SIG-M5 (cell line): ENCODE measurements around the gene AMTN.
"Not testable (repeated sequence)": the region's sequence is repeated elsewhere in the genome, so short reads cannot be mapped to it uniquely, and the experiment has no call there.

ENCODE experiments used
- DNase-seq: peaks from one replicate; lab custom pipeline; 2025; lab: John Stamatoyannopoulos, UW

The AMTN gene, protein sequence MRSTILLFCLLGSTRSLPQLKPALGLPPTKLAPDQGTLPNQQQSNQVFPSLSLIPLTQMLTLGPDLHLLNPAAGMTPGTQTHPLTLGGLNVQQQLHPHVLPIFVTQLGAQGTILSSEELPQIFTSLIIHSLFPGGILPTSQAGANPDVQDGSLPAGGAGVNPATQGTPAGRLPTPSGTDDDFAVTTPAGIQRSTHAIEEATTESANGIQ

DNA sequence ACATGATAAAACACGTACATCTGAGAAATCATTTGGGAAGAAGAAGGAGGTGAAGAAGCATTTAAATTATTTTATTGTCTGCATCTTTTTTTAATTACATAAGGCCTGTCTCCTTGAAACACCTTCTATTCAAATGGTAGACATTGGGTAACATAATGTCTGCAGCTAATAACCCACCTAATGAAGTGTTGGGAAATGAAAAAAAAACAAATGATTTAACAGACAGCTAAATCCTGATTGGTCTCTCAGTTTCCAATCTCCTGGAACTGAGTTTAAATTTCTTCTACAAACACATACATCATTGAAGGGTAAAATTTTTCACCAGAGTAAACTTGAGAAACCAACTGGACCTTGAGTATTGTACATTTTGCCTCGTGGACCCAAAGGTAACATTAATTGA lies at the start of gene AMTN:
Gene AMTN, plus strand, starts transcription at position 301 of the 400 bp plus-strand sequence. CDS start 209 bp downstream, outside the sequence.
- no peak for DNase-seq

DNA sequence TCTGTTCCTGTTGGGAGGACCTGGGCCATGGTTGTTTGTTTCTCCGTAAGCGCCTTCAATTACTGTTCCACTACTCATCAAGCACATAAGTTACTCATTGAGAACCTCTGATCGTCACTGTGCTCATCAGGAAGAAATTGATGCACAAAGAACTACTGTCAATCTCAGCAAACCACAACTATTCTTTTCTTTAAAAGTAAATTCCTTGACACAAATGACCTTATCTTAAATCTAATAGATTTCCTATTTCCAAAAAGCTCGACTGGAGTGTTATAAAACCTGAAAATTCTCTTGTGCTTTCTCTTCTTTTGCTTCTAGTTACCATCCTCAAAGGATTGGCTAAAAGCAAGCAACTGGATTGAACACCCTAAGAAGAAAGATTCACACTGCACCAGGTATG lies 46.5 kb upstream of the AMTN start, which contains the start of gene MUC7:
Gene MUC7, plus strand, starts transcription at position 301 of the 400 bp plus-strand sequence. CDS start 1,825 bp downstream, outside the sequence.
- no peak for DNase-seq

- DNase-seq = no peak
Measured at GRCh38 chr4:70473679-70474078, 44.7 kb upstream of the AMTN start.

GRCh38 chr4:70488748-70489147 lies 29.6 kb upstream of the AMTN start:
- no peak for DNase-seq

- DNase-seq = no peak
Measured at GRCh38 chr4:70496231-70496630, 22.1 kb upstream of the AMTN start.

GRCh38 chr4:70501838-70502237 lies 16.5 kb upstream of the AMTN start:
- not testable (repeated sequence) for DNase-seq

DNA sequence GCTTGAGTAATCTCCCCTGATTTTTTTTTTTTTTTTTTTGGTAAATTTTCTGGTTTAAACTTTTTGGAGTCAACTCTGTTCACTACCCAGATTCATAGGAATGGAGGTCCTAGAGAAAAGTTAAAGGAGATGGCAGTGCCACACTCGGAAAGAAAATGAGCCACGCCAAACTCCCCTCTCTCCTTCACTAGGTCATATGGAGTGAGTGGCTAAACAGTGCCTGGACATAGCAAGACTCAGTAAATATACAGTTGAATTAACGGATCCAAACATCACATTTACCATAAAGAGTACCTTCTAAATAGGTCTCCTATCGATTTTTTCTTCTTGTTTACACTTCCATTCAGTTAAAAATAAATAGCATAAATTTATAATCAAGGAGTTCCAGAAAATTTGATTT lies 13.6 kb upstream of the AMTN start:
- DNase-seq = no peak

DNA sequence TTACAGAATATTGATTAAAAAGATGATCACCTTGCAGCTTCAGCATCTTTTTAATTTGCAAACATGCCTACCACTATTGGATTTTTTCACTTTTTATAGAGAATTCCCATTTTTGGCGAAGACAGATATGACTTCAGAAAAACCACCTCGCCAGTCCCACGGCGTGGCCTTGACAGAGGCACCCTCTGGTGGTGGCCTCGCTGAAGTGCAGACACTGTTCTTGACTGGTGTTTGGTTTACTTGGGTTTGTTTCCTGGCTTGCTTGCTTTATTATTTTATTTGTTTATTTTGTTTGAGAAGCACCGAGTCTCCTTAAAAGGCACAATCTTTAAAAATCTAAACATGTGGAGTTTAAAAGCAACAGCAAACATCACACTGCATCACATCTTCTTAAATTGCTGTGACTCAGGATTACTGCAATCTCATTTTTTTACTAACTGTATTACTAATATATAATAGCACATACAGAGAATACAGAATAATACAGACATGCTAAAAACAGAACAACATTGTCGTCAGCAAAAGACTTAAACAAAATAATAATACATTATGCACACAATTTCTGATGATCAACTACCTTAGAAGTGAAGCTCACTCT lies 13.1 kb upstream of the AMTN start:
- no peak for DNase-seq

DNA sequence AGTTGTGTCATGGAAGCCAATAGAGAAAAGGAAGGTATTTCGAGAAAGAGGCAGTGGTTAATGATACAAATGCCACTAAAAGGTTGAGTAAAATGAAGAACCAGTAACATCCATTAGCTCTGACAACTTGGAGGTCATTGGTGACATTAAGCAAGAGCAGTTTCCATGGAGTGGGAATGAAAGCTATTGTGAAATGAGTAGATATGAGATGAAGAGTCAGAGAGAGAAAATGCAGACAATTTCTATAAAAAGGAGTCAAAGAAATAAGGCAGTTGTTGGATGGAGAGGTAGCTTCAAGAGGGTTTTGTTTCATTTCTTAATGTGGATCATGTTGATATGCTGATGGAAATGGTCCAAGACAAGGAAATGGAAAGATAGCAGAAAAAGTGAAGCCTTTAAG lies 9.6 kb upstream of the AMTN start:
- no peak for DNase-seq

DNA sequence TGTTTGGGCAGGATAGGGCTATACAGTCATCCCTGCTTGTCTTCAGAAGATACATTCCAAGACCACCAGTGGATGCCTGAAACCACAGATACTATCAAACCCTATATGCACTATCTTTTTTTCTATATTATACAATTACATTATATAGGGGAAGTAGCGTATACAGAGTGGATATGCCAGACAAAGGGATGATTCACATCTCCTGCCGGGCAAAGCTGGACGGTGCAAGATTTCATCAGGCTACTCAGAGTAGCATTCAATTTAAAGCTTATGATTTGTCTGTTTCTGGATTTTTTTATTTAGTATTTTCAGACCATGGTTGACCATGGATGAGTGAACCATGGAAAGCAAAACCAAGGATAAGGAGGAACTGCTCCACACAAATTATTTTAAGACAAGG lies 7.0 kb upstream of the AMTN start:
- no peak for DNase-seq

- no peak for DNase-seq
Measured at GRCh38 chr4:70515367-70516250, 2.8 kb upstream of the AMTN start.

DNA sequence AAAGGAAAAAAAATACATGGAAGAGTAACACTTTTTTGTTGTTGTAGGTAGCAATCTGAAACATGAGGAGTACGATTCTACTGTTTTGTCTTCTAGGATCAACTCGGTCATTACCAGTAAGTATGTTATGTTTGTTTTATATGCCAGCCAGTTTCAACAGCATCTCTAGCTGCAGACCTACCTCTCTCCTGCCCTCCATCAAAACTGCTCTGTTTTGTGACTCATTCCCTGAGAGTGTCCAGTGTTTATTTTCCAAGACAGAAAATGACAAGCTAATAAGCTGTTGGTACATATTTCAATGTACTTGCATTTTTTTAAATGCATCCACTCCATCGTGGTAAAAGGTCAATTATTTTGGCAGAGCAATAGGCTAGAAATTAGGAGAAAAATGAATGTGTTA lies 347 bp downstream of the AMTN start:
- no peak for DNase-seq

DNA sequence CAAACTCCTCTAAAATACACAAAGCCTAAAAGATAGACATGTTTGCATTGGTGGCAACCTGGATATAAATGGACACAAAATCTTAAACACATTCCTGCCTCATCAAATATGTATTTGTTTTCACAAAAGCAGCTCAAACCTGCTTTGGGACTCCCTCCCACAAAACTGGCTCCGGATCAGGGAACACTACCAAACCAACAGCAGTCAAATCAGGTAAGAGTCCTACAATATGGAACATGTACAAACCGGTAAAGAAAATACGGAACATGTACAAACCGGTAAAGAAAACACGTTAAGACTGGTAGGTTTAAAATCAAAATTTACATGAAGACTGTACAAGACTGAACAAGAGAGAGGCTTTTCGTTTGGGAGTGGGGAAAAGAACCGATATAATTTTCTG lies 4.3 kb downstream of the AMTN start:
- DNase-seq = no peak

DNA sequence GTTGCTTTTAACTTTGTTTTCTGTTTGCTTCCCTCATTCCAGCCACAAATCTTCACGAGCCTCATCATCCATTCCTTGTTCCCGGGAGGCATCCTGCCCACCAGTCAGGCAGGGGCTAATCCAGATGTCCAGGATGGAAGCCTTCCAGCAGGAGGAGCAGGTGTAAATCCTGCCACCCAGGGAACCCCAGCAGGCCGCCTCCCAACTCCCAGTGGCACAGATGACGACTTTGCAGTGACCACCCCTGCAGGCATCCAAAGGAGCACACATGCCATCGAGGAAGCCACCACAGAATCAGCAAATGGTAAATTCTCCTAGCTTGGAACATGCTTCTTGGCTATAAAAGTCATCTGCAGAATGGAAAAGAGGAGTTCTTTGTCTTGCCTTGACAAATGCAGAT lies 12.6 kb downstream of the AMTN start:
- DNase-seq = no peak

DNA sequence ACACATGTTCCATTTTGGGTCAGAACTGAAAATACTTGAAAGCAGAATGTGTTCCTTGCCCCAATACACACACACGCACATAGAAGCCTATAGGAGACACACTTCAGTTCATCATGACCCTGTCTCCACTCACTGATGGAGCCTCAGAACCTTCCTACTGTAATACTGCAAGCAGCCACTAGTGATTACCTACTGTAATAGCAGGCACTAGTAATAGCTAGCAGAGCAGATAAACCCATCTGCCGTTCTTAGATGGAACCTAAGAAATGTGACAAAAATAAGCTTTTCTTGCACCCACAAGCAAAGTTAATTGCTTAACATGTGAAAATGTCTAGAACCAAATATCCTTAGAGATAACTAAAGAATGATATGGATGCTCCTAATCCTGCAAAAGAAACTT lies 13.6 kb downstream of the AMTN start:
- DNase-seq = no peak

GRCh38 chr4:70533211-70533610 lies 14.8 kb downstream of the AMTN start:
- no peak for DNase-seq

GRCh38 chr4:70533791-70534190 lies 15.4 kb downstream of the AMTN start:
- DNase-seq = no peak

DNA sequence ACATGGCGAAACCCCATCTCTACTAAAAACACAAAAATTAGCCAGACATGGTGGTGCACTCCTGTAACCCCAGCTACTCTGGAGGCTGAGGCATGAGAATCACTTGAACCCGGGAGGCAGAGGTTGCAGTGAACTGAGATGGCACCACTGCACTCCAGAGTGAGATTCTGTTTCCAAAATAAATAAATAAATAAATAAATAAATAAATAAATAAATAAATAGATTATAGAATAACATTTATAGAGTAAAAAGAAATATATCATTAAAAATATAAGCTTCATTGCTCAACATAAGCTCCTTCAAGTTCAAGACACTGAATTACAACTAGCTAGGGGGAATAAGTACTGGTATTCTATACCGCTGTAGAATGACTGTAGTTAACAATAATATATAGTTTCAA lies 16.5 kb downstream of the AMTN start:
- DNase-seq = not testable (repeated sequence)

DNA sequence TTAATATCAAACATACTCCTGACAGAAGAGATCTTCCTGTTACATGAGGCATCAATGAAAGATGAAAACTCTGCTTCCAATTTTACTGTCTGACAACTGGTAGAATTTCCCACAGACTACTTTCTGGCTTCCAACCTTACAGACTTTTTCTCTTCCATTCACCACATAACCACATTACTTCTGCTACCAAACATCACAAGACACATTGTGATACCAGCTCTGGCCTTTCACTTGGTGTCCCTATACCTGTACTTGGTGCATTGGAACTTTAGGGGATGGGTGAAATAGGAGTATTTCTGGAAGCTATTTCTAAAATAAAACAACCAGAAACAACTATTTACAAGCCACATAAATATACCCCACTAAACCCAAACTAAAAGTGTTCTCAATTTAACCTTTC lies 20.5 kb downstream of the AMTN start:
- no peak for DNase-seq

DNA sequence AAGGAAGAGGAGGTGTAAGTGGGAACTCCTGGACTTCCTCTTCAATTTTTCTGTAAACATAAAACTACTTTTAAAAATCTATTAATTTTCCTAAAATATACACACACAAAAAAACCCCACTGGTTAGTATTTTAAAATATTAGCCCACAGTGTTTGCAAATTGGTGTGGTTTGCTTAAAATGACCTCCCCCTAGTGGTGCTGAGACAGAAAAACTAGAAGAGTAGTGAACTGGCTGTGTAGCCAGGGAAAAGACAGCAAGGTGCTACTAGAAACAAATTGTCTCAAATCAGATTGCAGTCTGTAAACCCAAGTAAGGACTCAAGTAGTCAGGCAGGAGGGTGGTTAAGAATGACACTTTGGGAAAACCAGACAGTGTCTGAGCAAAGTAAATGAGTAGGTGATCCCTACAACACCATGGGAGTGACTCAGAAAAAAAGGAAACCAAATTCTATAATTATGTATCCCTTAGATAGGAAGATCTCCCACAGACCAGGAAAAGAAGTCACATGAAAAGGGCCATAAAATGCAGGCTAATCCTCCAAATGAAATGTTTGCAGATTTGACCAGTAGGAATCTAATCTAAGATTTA lies 26.0 kb downstream of the AMTN start:
- DNase-seq = no peak

- no peak for DNase-seq
Measured at GRCh38 chr4:70556856-70557255, 38.5 kb downstream of the AMTN start.

DNA sequence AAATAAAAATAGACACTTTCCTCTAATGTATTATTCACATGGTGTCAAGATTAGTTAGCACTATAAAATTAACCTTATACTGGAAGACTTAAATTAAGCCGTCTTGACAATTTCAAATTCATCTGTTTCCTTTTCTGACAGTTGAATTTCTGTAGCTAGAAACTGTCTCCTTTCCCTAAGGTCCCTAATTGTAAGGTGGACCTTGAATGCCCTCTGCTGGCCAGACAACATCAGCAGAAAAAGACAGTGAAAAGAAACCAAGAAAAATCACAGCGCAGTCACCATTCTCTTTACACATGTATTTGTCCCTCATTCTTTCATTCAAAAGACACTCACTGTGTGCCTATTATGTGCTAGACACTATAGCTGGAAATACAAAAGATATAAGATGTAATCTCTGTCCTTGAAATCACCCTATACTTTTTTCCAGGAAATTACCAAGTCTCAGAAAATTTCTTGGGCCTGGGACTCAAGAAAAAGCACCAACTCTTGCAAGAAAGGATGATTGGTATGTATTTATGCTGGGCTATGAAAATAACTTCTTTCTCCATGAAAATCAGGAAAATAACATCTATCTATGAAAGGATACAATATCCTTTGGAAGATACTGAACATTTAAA lies 41.0 kb downstream of the AMTN start:
- no peak for DNase-seq
